IMR-90 (cell line): ENCODE results near the gene TMEM72. TPM values are rescaled to one million over a fixed set of nuclear protein-coding genes. Genes with fewer than 3 reads are reported as not detected.

Experiments used
- ATAC-seq: fragments of 200-7000 bp; cut with Tn5 transposase; 2 replicates; pipeline ENCODE4 v1.9.1; 2020; ENCODE audit warnings: low read depth, mild to moderate bottlenecking, moderate library complexity
- BruUV-seq: library from RNA; stranded (reverse); fragments of 400-500 nt; replicated peaks from 2 replicates; lab custom pipeline; 2021; lab: Mats Ljungman, UMichigan
- CTCF ChIA-PET: fragments of 300-600 bp; formaldehyde crosslinking; extraction: SDS; loops from one replicate; lab custom pipeline; 2021; ENCODE audit warnings: antibody characterized with exemption; lab: Yijun Ruan, JAX
- POLR2A ChIA-PET: fragments of 300-600 bp; sonication (Branson Sonifier 250); formaldehyde crosslinking; loops from one replicate; lab custom pipeline; 2022; ENCODE audit warnings: antibody characterized with exemption; ENCODE audit not compliant: unreplicated experiment; lab: Charles Lee
- DNase-seq: peaks from one replicate; pipeline ENCODE4 v3.0.0; 2013
- H2AFZ ChIP-seq: replicated peaks from 2 replicates; pipeline ENCODE3; 2013; ENCODE audit warnings: low read length, mild to moderate bottlenecking; ENCODE audit not compliant: poor library complexity
- H2AK5ac ChIP-seq: 2 replicates; pipeline ENCODE4 v1.6.1; 2013; ENCODE audit warnings: low read depth, low read length, inconsistent platforms
- H2AK9ac ChIP-seq: replicated peaks from 2 replicates; pipeline ENCODE3; 2013; ENCODE audit warnings: mild to moderate bottlenecking, low read depth, low read length, moderate library complexity; ENCODE audit not compliant: poor library complexity
- H2BK120ac ChIP-seq: 2 replicates; pipeline ENCODE4 v1.6.1; 2013; ENCODE audit warnings: low read depth, low read length, inconsistent platforms
- H2BK15ac ChIP-seq: 3 replicates; pipeline ENCODE4 v1.6.1; 2013; ENCODE audit warnings: low read depth, low read length, inconsistent platforms
- H2BK20ac ChIP-seq: 2 replicates; pipeline ENCODE4 v1.6.1; 2013; ENCODE audit warnings: low read depth, mild to moderate bottlenecking, inconsistent platforms, low read length, moderate library complexity
- H2BK5ac ChIP-seq: 2 replicates; pipeline ENCODE4 v1.6.1; 2013; ENCODE audit warnings: mild to moderate bottlenecking, low read depth, low read length, inconsistent platforms; ENCODE audit not compliant: poor library complexity, severe bottlenecking
- H3K14ac ChIP-seq: replicated peaks from 2 replicates; pipeline ENCODE4 v1.6.1; 2013; ENCODE audit warnings: low read depth, low read length, inconsistent platforms
- H3K18ac ChIP-seq: 2 replicates; pipeline ENCODE4 v1.6.1; 2013; ENCODE audit warnings: low read depth, low read length, control low read depth
- H3K23ac ChIP-seq: 2 replicates; pipeline ENCODE4 v1.6.1; 2013; ENCODE audit warnings: low read depth, low read length, inconsistent platforms
- H3K27ac ChIP-seq: 2 replicates; pipeline ENCODE4 v1.5.1; 2013; ENCODE audit warnings: mild to moderate bottlenecking, control low read depth, low read length; ENCODE audit not compliant: insufficient read depth
- H3K27me3 ChIP-seq: 2 replicates; pipeline ENCODE4 v1.6.1; 2013; ENCODE audit warnings: low read length; ENCODE audit not compliant: control insufficient read depth, insufficient read depth
- H3K36me3 ChIP-seq: 2 replicates; pipeline ENCODE4 v1.6.1; 2013; ENCODE audit warnings: low read length, mixed read lengths; ENCODE audit not compliant: control insufficient read depth, insufficient read depth
- H3K4ac ChIP-seq: 2 replicates; pipeline ENCODE4 v1.6.1; 2013; ENCODE audit warnings: low read depth, low read length, inconsistent platforms
- H3K4me1 ChIP-seq: 2 replicates; pipeline ENCODE4 v1.6.1; 2013; ENCODE audit warnings: low read length, mixed read lengths; ENCODE audit not compliant: control insufficient read depth, insufficient read depth
- H3K4me2 ChIP-seq: 2 replicates; pipeline ENCODE4 v1.6.1; 2013; ENCODE audit warnings: low read depth, mild to moderate bottlenecking, control low read depth, low read length, moderate library complexity
- H3K4me3 ChIP-seq: 2 replicates; pipeline ENCODE4 v1.5.1; 2013; ENCODE audit warnings: low read depth, mild to moderate bottlenecking, control low read depth, low read length, moderate library complexity; ENCODE audit not compliant: insufficient read depth
- H3K56ac ChIP-seq: 2 replicates; pipeline ENCODE4 v1.6.1; 2013; ENCODE audit warnings: low read length, inconsistent platforms; ENCODE audit not compliant: insufficient read depth; ENCODE audit errors: extremely low read depth
- H3K79me1 ChIP-seq, 2 experiments: 2 replicates each; pipeline ENCODE4 v1.6.1; 2013; ENCODE audit warnings: low read length in 2 of 2, inconsistent platforms in 1 of 2, low read depth in 1 of 2
- H3K9ac ChIP-seq: 2 replicates; pipeline ENCODE4 v1.6.1; 2013; ENCODE audit warnings: low read depth, low read length, control low read depth
- H3K9me1 ChIP-seq: 2 replicates; pipeline ENCODE4 v1.6.1; 2013; ENCODE audit warnings: low read length, inconsistent platforms; ENCODE audit not compliant: insufficient read depth
- H3K9me3 ChIP-seq: 2 replicates; pipeline ENCODE4 v1.6.1; 2013; ENCODE audit warnings: low read length; ENCODE audit not compliant: control insufficient read depth, insufficient read depth
- H4K20me1 ChIP-seq: 2 replicates; pipeline ENCODE4 v1.6.1; 2013; ENCODE audit warnings: low read length, inconsistent platforms; ENCODE audit not compliant: insufficient read depth
- H4K5ac ChIP-seq: 2 replicates; pipeline ENCODE4 v1.6.1; 2013; ENCODE audit warnings: mild to moderate bottlenecking, low read depth, low read length, control low read depth
- H4K8ac ChIP-seq, 2 experiments: 2 replicates each; pipeline ENCODE4 v1.6.1; 2013; ENCODE audit warnings: low read depth in 2 of 2, low read length in 2 of 2, control low read depth in 1 of 2, inconsistent platforms in 1 of 2
- H4K91ac ChIP-seq: 2 replicates; pipeline ENCODE4 v1.6.1; 2013; ENCODE audit warnings: low read depth, low read length, inconsistent platforms; ENCODE audit not compliant: insufficient read depth
- CEBPB ChIP-seq: IDR thresholded peaks from 2 replicates; pipeline ENCODE4 v1.6.1; 2012; ENCODE audit warnings: low read depth, low read length, improper control_type of control experiment
- CHD1 ChIP-seq: IDR thresholded peaks from 2 replicates; pipeline ENCODE4 v1.6.1; 2012; ENCODE audit warnings: low read depth, low read length, improper control_type of control experiment
- CTCF ChIP-seq: conservative IDR thresholded peaks from 2 replicates; pipeline ENCODE4 v1.5.1; 2012; ENCODE audit warnings: mild to moderate bottlenecking, low read depth, low read length, improper control_type of control experiment
- ELK1 ChIP-seq: fragments of 150-350 bp; IDR thresholded peaks from 2 replicates; pipeline ENCODE4 v1.6.1; 2016; ENCODE audit warnings: low read depth, mild to moderate bottlenecking, low read length, moderate library complexity, borderline replicate concordance
- NFE2L2 ChIP-seq: fragments of 150-350 bp; IDR thresholded peaks from 2 replicates; pipeline ENCODE4 v1.6.1; 2016; ENCODE audit warnings: low read depth, mild to moderate bottlenecking, low read length
- RCOR1 ChIP-seq: IDR thresholded peaks from 2 replicates; pipeline ENCODE4 v1.6.1; 2012; ENCODE audit warnings: mild to moderate bottlenecking, low read length, improper control_type of control experiment; ENCODE audit not compliant: insufficient replicate concordance
- RFX5 ChIP-seq: IDR thresholded peaks from 2 replicates; pipeline ENCODE4 v1.8.0; 2012; ENCODE audit warnings: low read depth, mild to moderate bottlenecking, low read length, moderate library complexity
- SMC3 ChIP-seq: fragments of 150-350 bp; IDR thresholded peaks from 2 replicates; pipeline ENCODE4 v1.6.1; 2016; ENCODE audit warnings: low read depth, mild to moderate bottlenecking, antibody characterized with exemption, low read length, moderate library complexity
- USF2 ChIP-seq: fragments of 150-350 bp; IDR thresholded peaks from 2 replicates; pipeline ENCODE4 v1.6.1; 2017; ENCODE audit warnings: mild to moderate bottlenecking, antibody characterized with exemption, low read length, low read depth
- WGBS, 2 experiments: methylation state at CpG; one replicate each; pipeline versions ENCODE4 v1.1.5 to v1.1.7; 2013; ENCODE audit warnings: missing lambda C conversion rate in 2 of 2; ENCODE audit not compliant: insufficient read length in 1 of 2; ENCODE audit errors: extremely low coverage in 2 of 2; 5-methylcytosine and 5-hydroxymethylcytosine counted together
- dilution Hi-C: fragments of 300-500 bp; cut with HindIII; formaldehyde crosslinking; loops from one replicate; pipeline ENCODE4 v1.14.3; 2018; ENCODE audit warnings: low sequenced_read_pairs; ENCODE audit not compliant: unreplicated experiment
- in situ Hi-C: fragments of 300-500 bp; cut with MboI; formaldehyde crosslinking; loops from 3 replicates; pipeline ENCODE4 v1.14.3; 2019; ENCODE audit warnings: low sequenced_read_pairs, inconsistent platforms, mixed read lengths
- intact Hi-C: fragments of 100-400 bp; cut with micrococcal nuclease; formaldehyde crosslinking; loops from 2 replicates; pipeline ENCODE4 v1.10.0; 2022
- polyA plus RNA-seq, 3 experiments: library from polyadenylated mRNA; depleted of rRNA; stranded (reverse); fragments of >200 nt; gene quantifications; 2 replicates each; pipeline ENCODE4 v1.2.3, GENCODE V29; 2012; ENCODE audit warnings: low replicate concordance in 1 of 3
- total RNA-seq: library from RNA; depleted of rRNA; stranded (reverse); fragments of >200 nt; gene quantifications from 2 replicates; pipeline ENCODE4 v1.2.3, GENCODE V29; 2012

The TMEM72 gene
- total and polyA plus RNA-seq, 2 of the 4 experiments (the other 2 are of a cell fraction): not detected

- no peak for TF ChIP-seq USF2
Observed at GRCh38 chr10:44947371-44948152, 36.4 kb downstream of the TMEM72 start (continued).

GRCh38 chr10:44948642-44949041 lies 37.5 kb downstream of the TMEM72 start:
- no peak overlapping the region for H3K56ac ChIP-seq
- H4K8ac ChIP-seq: no peak overlapping the region
- peaks cover 2% of the 10 kb centered on the region; the same call in 1 of the 2 replicates for H3K9me3 ChIP-seq
- no peak overlapping the region for H3K27ac ChIP-seq
- no peaks in the 10 kb centered on the region for H3K36me3 ChIP-seq
- no peak overlapping the region for H2BK5ac ChIP-seq
- no peaks in the 10 kb centered on the region for H3K27me3 ChIP-seq
- no peak for DNase-seq
- TF ChIP-seq CEBPB: no peak
- no peak for TF ChIP-seq NFE2L2
- TF ChIP-seq RFX5: no peak
- TF ChIP-seq CTCF: no peak
- TF ChIP-seq SMC3: no peak
- no peak for TF ChIP-seq CHD1
- TF ChIP-seq ELK1: no peak
- TF ChIP-seq RCOR1: no peak
- dilution Hi-C loops (no loop called here), in situ Hi-C loops (no loop called here), intact Hi-C loops (no loop called here)
- no peak overlapping the region for H2BK120ac ChIP-seq
- no peak overlapping the region for H3K9ac ChIP-seq
- H3K9me1 ChIP-seq: peaks cover 6% of the 10 kb centered on the region
- ATAC-seq: no peak
- H3K4me1 ChIP-seq: peaks cover 9% of the 10 kb centered on the region
- no peak overlapping the region for H3K18ac ChIP-seq
- H4K20me1 ChIP-seq: no peaks in the 10 kb centered on the region
- no peak overlapping the region for H3K4me2 ChIP-seq
- BruUV-seq: no TSS peak
- H3K79me1 ChIP-seq: no peaks in the 10 kb centered on the region
- no CpG with 5 or more reads among the region's 1 CpG for WGBS, 2 experiments
- H4K5ac ChIP-seq: no peak overlapping the region
- no peak overlapping the region for H2AK9ac ChIP-seq
- no peak overlapping the region for H4K91ac ChIP-seq
- no peak overlapping the region for H3K4ac ChIP-seq
- H3K23ac ChIP-seq: no peak overlapping the region
- H2BK20ac ChIP-seq: no peak overlapping the region
- no peak overlapping the region for H2AFZ ChIP-seq
- H3K4me3 ChIP-seq: no peak overlapping the region
- no peak overlapping the region for H2BK15ac ChIP-seq
- H2AK5ac ChIP-seq: no peak overlapping the region
- ChIA-PET POLR2A (interaction anchor here (0.5 kb wide), 1 partner anchor 1428 kb away, joined by 3 read pairs; no protein-coding TSS in a partner anchor), CTCF (interaction anchor here (0.6 kb wide), 1 partner anchor 304 kb away, joined by 4 read pairs; no protein-coding TSS in a partner anchor)
- no peak overlapping the region for H3K14ac ChIP-seq
